ENCODE measurements around the gene SLC39A9.

DNA sequence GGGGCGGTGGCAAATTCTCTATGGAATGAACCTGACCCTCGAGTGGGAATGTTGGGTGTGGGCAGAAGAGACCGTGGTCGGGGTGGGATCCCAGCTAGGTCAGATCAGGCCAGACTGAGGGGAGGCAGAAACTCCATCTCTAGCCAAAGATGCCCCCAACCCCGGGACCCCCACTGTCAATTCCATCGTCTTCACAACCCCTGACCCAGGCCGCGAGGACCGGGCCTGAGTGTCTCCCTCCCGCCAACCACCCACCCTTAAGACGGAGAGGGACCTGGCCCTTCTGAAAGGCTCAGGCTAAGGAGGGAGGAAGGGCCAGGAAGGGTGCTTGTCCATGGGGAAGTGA, 86.8 kb downstream of the SLC39A9 start:
- TF ChIP-seq, protein P1, sequence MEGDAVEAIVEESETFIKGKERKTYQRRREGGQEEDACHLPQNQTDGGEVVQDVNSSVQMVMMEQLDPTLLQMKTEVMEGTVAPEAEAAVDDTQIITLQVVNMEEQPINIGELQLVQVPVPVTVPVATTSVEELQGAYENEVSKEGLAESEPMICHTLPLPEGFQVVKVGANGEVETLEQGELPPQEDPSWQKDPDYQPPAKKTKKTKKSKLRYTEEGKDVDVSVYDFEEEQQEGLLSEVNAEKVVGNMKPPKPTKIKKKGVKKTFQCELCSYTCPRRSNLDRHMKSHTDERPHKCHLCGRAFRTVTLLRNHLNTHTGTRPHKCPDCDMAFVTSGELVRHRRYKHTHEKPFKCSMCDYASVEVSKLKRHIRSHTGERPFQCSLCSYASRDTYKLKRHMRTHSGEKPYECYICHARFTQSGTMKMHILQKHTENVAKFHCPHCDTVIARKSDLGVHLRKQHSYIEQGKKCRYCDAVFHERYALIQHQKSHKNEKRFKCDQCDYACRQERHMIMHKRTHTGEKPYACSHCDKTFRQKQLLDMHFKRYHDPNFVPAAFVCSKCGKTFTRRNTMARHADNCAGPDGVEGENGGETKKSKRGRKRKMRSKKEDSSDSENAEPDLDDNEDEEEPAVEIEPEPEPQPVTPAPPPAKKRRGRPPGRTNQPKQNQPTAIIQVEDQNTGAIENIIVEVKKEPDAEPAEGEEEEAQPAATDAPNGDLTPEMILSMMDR (conservative IDR thresholded peaks at IDR 0.05; ENCODE audit: low read depth, low read length) = no peak
- TF ChIP-seq EZH2 (IDR thresholded peaks at IDR 0.05; ENCODE audit: low read length, unreplicated experiment) = no peak
